LNCaP clone FGC (cell line): ENCODE measurements around the gene TANC1.

Source experiments
- DNase-seq: peaks from one replicate; pipeline ENCODE4 v3.0.0-alpha.2; 2011; ENCODE audit warnings: low read depth
- H3K4me3 ChIP-seq: 2 replicates; pipeline ENCODE4 v1.5.1; 2011; ENCODE audit warnings: mild to moderate bottlenecking, low read depth, low read length, control low read depth
- CTCF ChIP-seq: IDR thresholded peaks from 2 replicates; pipeline ENCODE4 v1.5.1; 2012; ENCODE audit warnings: mild to moderate bottlenecking; ENCODE audit not compliant: control insufficient read depth, insufficient read depth; ENCODE audit errors: extremely low read depth

Gene TANC1

GRCh38 chr2:159256159-159256558, 287.7 kb downstream of the TANC1 start:
- TF ChIP-seq CTCF, result no peak
- no peak overlapping the region for H3K4me3 ChIP-seq
- DNase-seq, result no peak

- no peak for DNase-seq
- H3K4me3 ChIP-seq, result no peak overlapping the region
- TF ChIP-seq CTCF, result no peak
These were observed 293.8 kb downstream of the TANC1 start for GRCh38 chr2:159262226-159262625.

- no peak for DNase-seq
- no peak overlapping the region for H3K4me3 ChIP-seq
- no peak for TF ChIP-seq CTCF
These were observed 294.5 kb downstream of the TANC1 start for GRCh38 chr2:159262904-159263303.

GRCh38 chr2:159265171-159265576, 296.7 kb downstream of the TANC1 start:
- no peak overlapping the region for H3K4me3 ChIP-seq
- DNase-seq, result no peak
- no peak for TF ChIP-seq CTCF

- no peak for DNase-seq
- H3K4me3 ChIP-seq, result no peak overlapping the region
- TF ChIP-seq CTCF, result no peak
These were observed 298.1 kb downstream of the TANC1 start for GRCh38 chr2:159266554-159266953.

GRCh38 chr2:159267921-159268320, 299.5 kb downstream of the TANC1 start:
- no peak for DNase-seq
- H3K4me3 ChIP-seq, result no peak overlapping the region
- TF ChIP-seq CTCF, result no peak

- H3K4me3 ChIP-seq, result no peak overlapping the region
- no peak for DNase-seq
- no peak for TF ChIP-seq CTCF
These were observed 302.4 kb downstream of the TANC1 start for GRCh38 chr2:159270744-159271379.
